CD14-positive monocyte (primary cell): ENCODE results near the gene METTL25B. TPM values are rescaled to one million over a fixed set of nuclear protein-coding genes. Genes with fewer than 3 reads are reported as not detected.

ENCODE experiments used
- DNase-seq, 3 donors: peaks; one replicate each; pipeline ENCODE4 v3.0.0-alpha.2; 2011 to 2022
- H2AFZ ChIP-seq: 2 replicates; pipeline ENCODE4 v1.6.0; 2012; ENCODE audit warnings: mild to moderate bottlenecking, low read depth, low read length, inconsistent platforms; ENCODE audit not compliant: insufficient read depth, poor library complexity, severe bottlenecking
- H3K27ac ChIP-seq, 2 donors: 1 replicate in 1 of 2; 2 replicates in 1 of 2; pipeline ENCODE4 v1.5.1; 2012 to 2013; ENCODE audit warnings: low read length in 2 of 2, control low read depth in 1 of 2, inconsistent platforms in 1 of 2, low read depth in 1 of 2, mild to moderate bottlenecking in 1 of 2
- H3K27me3 ChIP-seq, 2 donors: one replicate each; pipeline versions ENCODE4 v1.6.0 to v1.6.1; 2011 to 2013; ENCODE audit warnings: low read length in 2 of 2; ENCODE audit not compliant: control insufficient read depth in 2 of 2, insufficient read depth in 2 of 2
- H3K36me3 ChIP-seq, 2 donors: replicated peaks in 1 of 2; 1 replicate in 1 of 2; 2 replicates in 1 of 2; pipeline versions ENCODE4 v1.5.1 to v1.6.1; 2012 to 2013; ENCODE audit warnings: low read length in 2 of 2, control low read depth in 1 of 2, inconsistent platforms in 1 of 2, mild to moderate bottlenecking in 1 of 2; ENCODE audit not compliant: insufficient read depth in 2 of 2, control insufficient read depth in 1 of 2
- H3K4me1 ChIP-seq, 2 donors: 1 replicate in 1 of 2; 2 replicates in 1 of 2; pipeline versions ENCODE4 v1.5.1 to v1.6.1; 2012 to 2013; ENCODE audit warnings: low read length in 2 of 2, control low read depth in 1 of 2, inconsistent platforms in 1 of 2, mild to moderate bottlenecking in 1 of 2, moderate library complexity in 1 of 2; ENCODE audit not compliant: insufficient read depth in 2 of 2, control insufficient read depth in 1 of 2
- H3K4me2 ChIP-seq: replicated peaks from 2 replicates; pipeline ENCODE3; 2012; ENCODE audit warnings: low read length, moderate library complexity, mild to moderate bottlenecking; ENCODE audit not compliant: poor library complexity, severe bottlenecking; ENCODE audit errors: extremely low read depth
- H3K4me3 ChIP-seq, 3 experiments: fragments of 200-600 bp in 1 of 3; sonication (generic) in 1 of 3; replicated peaks in 1 of 3; 1 replicate in 2 of 3; 2 replicates in 1 of 3; pipeline ENCODE4 v1.5.1; 2011 to 2013; ENCODE audit warnings: low read length in 3 of 3, mild to moderate bottlenecking in 3 of 3, control low read depth in 2 of 3, low read depth in 2 of 3, inconsistent platforms in 1 of 3, moderate library complexity in 1 of 3
- H3K79me2 ChIP-seq: 2 replicates; pipeline ENCODE4 v1.6.0; 2012; ENCODE audit warnings: mild to moderate bottlenecking, control low read depth, inconsistent platforms, low read length, moderate library complexity; ENCODE audit not compliant: insufficient read depth
- H3K9ac ChIP-seq: 2 replicates; pipeline ENCODE4 v1.6.0; 2017; ENCODE audit warnings: low read length, mild to moderate bottlenecking; ENCODE audit not compliant: insufficient read depth, poor library complexity, severe bottlenecking
- H3K9me3 ChIP-seq, 2 donors: replicated peaks in 1 of 2; 1 replicate in 1 of 2; 2 replicates in 1 of 2; pipeline versions ENCODE4 v1.5.1 to v1.6.1; 2012 to 2013; ENCODE audit warnings: low read length in 2 of 2, control low read depth in 1 of 2; ENCODE audit not compliant: control insufficient read depth in 1 of 2, insufficient read depth in 1 of 2
- H4K20me1 ChIP-seq: 2 replicates; pipeline ENCODE4 v1.6.0; 2012; ENCODE audit warnings: mild to moderate bottlenecking, low read length, control low read depth, moderate library complexity; ENCODE audit not compliant: insufficient read depth
- H3K27ac Mint-ChIP-seq, 7 donors: one replicate each; pipeline ENCODE4 v1.8.0; 2020; ENCODE audit warnings: mild to moderate bottlenecking in 7 of 7, mixed read lengths in 7 of 7, moderate library complexity in 6 of 7, inconsistent platforms in 2 of 7
- H3K27me3 Mint-ChIP-seq, 3 donors: one replicate each; pipeline ENCODE4 v1.8.0; 2021 to 2022; ENCODE audit warnings: low read depth in 3 of 3, mild to moderate bottlenecking in 3 of 3, mixed read lengths in 3 of 3, moderate library complexity in 3 of 3, inconsistent platforms in 1 of 3
- H3K36me3 Mint-ChIP-seq, 2 donors: one replicate each; pipeline ENCODE4 v1.8.0; 2020; ENCODE audit warnings: mixed read lengths in 2 of 2, inconsistent platforms in 1 of 2, mild to moderate bottlenecking in 1 of 2
- H3K4me1 Mint-ChIP-seq: one replicate; pipeline ENCODE4 v1.8.0; 2020; ENCODE audit warnings: mild to moderate bottlenecking, mixed read lengths
- H3K4me3 Mint-ChIP-seq, 2 donors: one replicate each; pipeline ENCODE4 v1.8.0; 2020; ENCODE audit warnings: mild to moderate bottlenecking in 2 of 2, mixed read lengths in 2 of 2, moderate library complexity in 1 of 2
- H3K9me3 Mint-ChIP-seq, 7 donors: one replicate each; pipeline ENCODE4 v1.8.0; 2020 to 2022; ENCODE audit warnings: mixed read lengths in 7 of 7, mild to moderate bottlenecking in 6 of 7, moderate library complexity in 6 of 7, inconsistent platforms in 2 of 7
- WGBS: methylation state at CpG from one replicate; pipeline ENCODE4 v1.1.5; 2013; ENCODE audit warnings: missing lambda C conversion rate; ENCODE audit not compliant: insufficient coverage; 5-methylcytosine and 5-hydroxymethylcytosine counted together
- intact Hi-C, 2 donors: fragments of 100-400 bp; cut with micrococcal nuclease; formaldehyde crosslinking; loops; one replicate each; pipeline versions ENCODE4 v1.15.0 to v1.15.1; 2023
- polyA plus RNA-seq, 3 donors: library from polyadenylated mRNA; depleted of rRNA in 1 of 3; unstranded in 2 of 3; stranded (reverse) in 1 of 3; fragments of 300-500 nt in 2 of 3; fragments of >200 nt in 1 of 3; fragmentation: Illumina TruSeq in 2 of 3; gene quantifications; 1 replicate in 2 of 3; 2 replicates in 1 of 3; pipeline ENCODE4 v1.2.3, GENCODE V29; 2012 to 2021
- TF ChIP-seq, protein P1 (sequence below): fragments of 200-600 bp; IDR thresholded peaks from one replicate; pipeline ENCODE4 v1.8.0; 2022; ENCODE audit warnings: antibody characterized with exemption, mild to moderate bottlenecking

METTL25B gene
- polyA plus RNA-seq, 3 donors = 4.6 to 49.3 (median 4.8) TPM

DNA sequence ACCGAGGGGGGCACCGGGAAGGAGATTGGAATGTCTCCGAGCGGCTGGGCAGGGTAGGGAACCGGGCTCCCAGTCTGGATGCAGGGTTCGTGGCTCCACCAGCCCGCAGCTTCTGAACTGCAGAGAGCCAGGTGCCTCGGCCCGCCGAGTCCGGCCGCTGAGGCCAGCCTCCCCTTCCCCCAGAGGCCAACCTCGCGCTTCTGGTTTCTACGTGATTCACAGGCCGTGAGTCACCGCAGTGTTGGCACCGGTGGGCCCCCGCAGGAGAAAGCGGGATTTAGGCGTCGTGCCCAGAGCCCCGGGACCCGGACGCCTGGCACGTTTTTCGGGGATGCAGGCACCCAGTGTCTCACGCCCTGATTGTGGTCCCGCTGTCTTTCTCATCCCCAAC, 23.3 kb upstream of the METTL25B start:
- Histone ChIP-seq H3K27ac (no peak overlapping the region), H3K27me3 (peaks cover 44 to 72% of the 10 kb centered on the region in 2 donors), H4K20me1 (no peaks in the 10 kb centered on the region), H3K4me3 (no peak overlapping the region), H3K36me3 (no peaks in the 10 kb centered on the region), H3K79me2 (no peaks in the 10 kb centered on the region), H3K4me1 (peaks cover 20 to 22% of the 10 kb centered on the region in 2 donors), H3K4me2 (peak overlapping the region; percentile 62), H3K9ac (no peak overlapping the region), H3K9me3 (peaks cover 0 to 15% of the 10 kb centered on the region in 2 donors), H2AFZ (no peak overlapping the region)
- H3K4me1 Mint-ChIP-seq = peaks cover 28% of the 10 kb centered on the region
- peaks cover 78 to 87% (median 79%) of the 10 kb centered on the region in 3 donors for H3K27me3 Mint-ChIP-seq
- WGBS = 2% methylated on average over 29 of the region's 29 CpGs
- peak; percentile 29 to 69 (median 36) for DNase-seq
- peak overlapping the region; percentile 45 to 81 for H3K4me3 Mint-ChIP-seq
- peak overlapping the region in 1 of 7 donors; percentile 37 for H3K27ac Mint-ChIP-seq
- intact Hi-C loops = no loop called here
- peaks cover 0 to 25% (median 10%) of the 10 kb centered on the region in 7 donors for H3K9me3 Mint-ChIP-seq
- TF ChIP-seq, protein P1, sequence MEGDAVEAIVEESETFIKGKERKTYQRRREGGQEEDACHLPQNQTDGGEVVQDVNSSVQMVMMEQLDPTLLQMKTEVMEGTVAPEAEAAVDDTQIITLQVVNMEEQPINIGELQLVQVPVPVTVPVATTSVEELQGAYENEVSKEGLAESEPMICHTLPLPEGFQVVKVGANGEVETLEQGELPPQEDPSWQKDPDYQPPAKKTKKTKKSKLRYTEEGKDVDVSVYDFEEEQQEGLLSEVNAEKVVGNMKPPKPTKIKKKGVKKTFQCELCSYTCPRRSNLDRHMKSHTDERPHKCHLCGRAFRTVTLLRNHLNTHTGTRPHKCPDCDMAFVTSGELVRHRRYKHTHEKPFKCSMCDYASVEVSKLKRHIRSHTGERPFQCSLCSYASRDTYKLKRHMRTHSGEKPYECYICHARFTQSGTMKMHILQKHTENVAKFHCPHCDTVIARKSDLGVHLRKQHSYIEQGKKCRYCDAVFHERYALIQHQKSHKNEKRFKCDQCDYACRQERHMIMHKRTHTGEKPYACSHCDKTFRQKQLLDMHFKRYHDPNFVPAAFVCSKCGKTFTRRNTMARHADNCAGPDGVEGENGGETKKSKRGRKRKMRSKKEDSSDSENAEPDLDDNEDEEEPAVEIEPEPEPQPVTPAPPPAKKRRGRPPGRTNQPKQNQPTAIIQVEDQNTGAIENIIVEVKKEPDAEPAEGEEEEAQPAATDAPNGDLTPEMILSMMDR = no peak
- H3K36me3 Mint-ChIP-seq = peaks cover 0 to 11% of the 10 kb centered on the region in 2 donors

DNA sequence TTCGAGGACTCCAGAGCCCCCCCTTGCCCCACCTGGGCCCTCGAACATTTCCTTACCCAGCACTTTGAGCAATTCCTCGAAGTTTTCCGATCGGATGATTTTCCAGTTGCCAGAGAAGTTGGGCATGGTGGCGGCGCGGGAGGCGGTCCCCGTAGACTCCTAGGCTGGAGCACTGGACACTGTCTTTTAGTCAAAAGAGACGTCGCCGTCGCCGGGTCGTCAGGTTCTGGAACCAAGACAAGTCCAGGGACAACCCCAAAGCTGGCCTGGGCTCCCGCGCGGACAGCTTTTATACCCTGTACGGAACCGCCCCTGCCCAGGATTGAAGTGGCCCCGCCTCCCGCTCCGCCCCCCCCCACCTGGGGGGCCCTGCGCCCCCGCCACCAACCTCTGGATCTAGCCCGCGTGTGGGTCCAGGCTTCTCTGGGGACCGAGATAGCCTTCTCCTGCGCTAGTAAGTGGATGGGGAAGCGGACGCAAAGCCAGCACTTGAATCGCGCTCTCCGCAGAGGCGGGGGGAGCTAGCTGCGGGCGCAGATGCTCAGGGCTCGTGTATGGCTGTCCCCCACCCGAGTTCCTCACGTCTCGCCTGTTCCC, 22.9 kb upstream of the METTL25B start, which contains the start of gene CRABP2:
Gene CRABP2 (minus strand): TSS at position 263 of the 597 bp plus-strand sequence. CDS start 137 bp downstream, at position 126.
- peaks cover 28% of the 10 kb centered on the region for H3K4me1 Mint-ChIP-seq
- H3K27ac Mint-ChIP-seq = peak within 1 kb of the TSS in 1 of 7 donors; percentile 37

More for the DNA sequence above, 22.9 kb upstream of the METTL25B start, which contains the start of gene CRABP2:
- Histone ChIP-seq H2AFZ (no peak within 1 kb of the TSS), H3K4me2 (peak within 1 kb of the TSS; percentile 62), H3K9me3 (peaks cover 0 to 15% of the 10 kb centered on the region in 2 donors), H3K27ac (no peak within 1 kb of the TSS), H3K9ac (no peak within 1 kb of the TSS), H3K27me3 (peaks cover 44 to 72% of the 10 kb centered on the region in 2 donors), H4K20me1 (no peaks in the 10 kb centered on the region), H3K4me3 (peak within 1 kb of the TSS in 1 of 3 experiments; percentile 45), H3K4me1 (peaks cover 20 to 22% of the 10 kb centered on the region in 2 donors), H3K79me2 (no peaks in the 10 kb centered on the region), H3K36me3 (no peaks in the 10 kb centered on the region)
- WGBS = 3% methylated on average over 25 of the region's 42 CpGs
- no peak for DNase-seq
- H3K36me3 Mint-ChIP-seq = peaks cover 0 to 11% of the 10 kb centered on the region in 2 donors
- intact Hi-C loops = no loop called here
- H3K27me3 Mint-ChIP-seq = peaks cover 75 to 87% (median 79%) of the 10 kb centered on the region in 3 donors
- H3K9me3 Mint-ChIP-seq = peaks cover 0 to 25% (median 10%) of the 10 kb centered on the region in 7 donors
- H3K4me3 Mint-ChIP-seq = peak within 1 kb of the TSS; percentile 57 to 83
- TF ChIP-seq, protein P1 = no peak
